ENCODE data around the gene FANCE.

- TF ChIP-seq EWSR1 (IDR thresholded peaks at IDR 0.05; ENCODE audit: borderline replicate concordance, low read depth, partially characterized antibody) (no peak), CTCF (IDR thresholded peaks at IDR 0.05 in 2 of 3, conservative IDR thresholded peaks at IDR 0.05 in 1 of 3; ENCODE audit: insufficient read depth in 2 of 3, low read depth in 1 of 3, low read length in 3 of 3) (no peak), SNRNP70 (optimal IDR thresholded peaks at IDR 0.05; ENCODE audit: low read depth, low read length) (no peak), HBP1 (CRISPR knock-in tag; IDR thresholded peaks at IDR 0.05) (no peak), ZKSCAN3 (CRISPR knock-in tag; IDR thresholded peaks at IDR 0.05) (no peak), MTF1 (CRISPR knock-in tag; IDR thresholded peaks at IDR 0.05; ENCODE audit: borderline replicate concordance) (no peak), SMARCB1 (IDR thresholded peaks at IDR 0.05; ENCODE audit: insufficient read length, low read depth) (no peak), TRIM25 (IDR thresholded peaks at IDR 0.05; ENCODE audit: borderline replicate concordance) (no peak)
Measured at GRCh38 chr6:35512006-35512405, 59.9 kb downstream of the FANCE start.
